Lower leg skin (tissue), 4 donors: Measurements from ENCODE around the gene DGCR2. TPM values are rescaled to one million over a fixed set of nuclear protein-coding genes. Genes with fewer than 3 reads are reported as not detected.
A peak's percentile ranks its signal among the peaks of the same experiment; 100 is the strongest.

Experiments
- DNase-seq, 2 donors: peaks; one replicate each; pipeline ENCODE4 v3.0.0-alpha.2; 2019; ENCODE audit warnings: low spot score in 2 of 2
- H3K4me3 ChIP-seq: fragments of 200-600 bp; sonication (generic); 2 replicates; pipeline ENCODE4 v1.5.1; 2017; ENCODE audit warnings: mild to moderate bottlenecking, low read depth; ENCODE audit not compliant: poor library complexity, severe bottlenecking
- POLR2A ChIP-seq, 2 donors: fragments of 450-650 bp; IDR thresholded peaks; one replicate each; pipeline ENCODE4 v1.6.1; 2016 to 2017; ENCODE audit warnings: antibody characterized with exemption in 2 of 2, mild to moderate bottlenecking in 1 of 2, moderate library complexity in 1 of 2
- WGBS, 2 donors: methylation state at CpG; one replicate each; pipeline ENCODE4 v1.1.5; 2018; 5-methylcytosine and 5-hydroxymethylcytosine counted together
- intact Hi-C: fragments of 100-400 bp; cut with DNase I; formaldehyde crosslinking; loops from one replicate; pipeline ENCODE4 v1.15.0; 2023; ENCODE audit warnings: low total_unique reads
- total RNA-seq, 4 donors: library from RNA; depleted of rRNA; stranded (reverse); fragments of >200 nt; gene quantifications; one replicate each; pipeline ENCODE4 v1.1.0, GENCODE V29; 2016
- TF ChIP-seq, protein P1 (sequence below), 3 donors: fragments of 450-650 bp; IDR thresholded peaks; one replicate each; pipeline ENCODE4 v1.5.1; 2016; ENCODE audit warnings: antibody characterized with exemption in 3 of 3, mild to moderate bottlenecking in 3 of 3, moderate library complexity in 2 of 3

Gene DGCR2
- total RNA-seq, 4 donors from 2014 or later = 88.7 to 142 (median 141) TPM

DNA sequence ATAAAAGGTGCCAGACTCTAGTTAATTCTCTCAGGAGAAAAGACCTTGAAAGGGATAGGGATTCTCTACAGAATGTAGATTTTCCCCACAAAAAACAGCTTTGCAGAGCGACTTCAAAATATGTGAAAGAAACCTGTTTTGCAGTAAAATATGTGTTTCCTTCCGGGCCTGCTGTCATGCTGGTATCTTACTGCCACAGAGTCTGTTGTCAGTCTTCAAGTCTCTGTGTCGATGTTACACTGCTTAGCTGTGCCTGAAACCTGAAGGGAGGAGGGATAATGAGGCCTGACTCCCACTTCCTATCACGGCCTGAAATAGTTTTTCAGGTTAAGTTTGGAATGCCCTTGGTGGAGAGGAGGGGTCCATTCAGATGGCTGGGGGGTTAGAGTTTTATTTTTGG lies 1.7 kb upstream of the DGCR2 start:
- no peak for TF ChIP-seq POLR2A (IDR thresholded peaks at IDR 0.05)
- TF ChIP-seq, protein P1, sequence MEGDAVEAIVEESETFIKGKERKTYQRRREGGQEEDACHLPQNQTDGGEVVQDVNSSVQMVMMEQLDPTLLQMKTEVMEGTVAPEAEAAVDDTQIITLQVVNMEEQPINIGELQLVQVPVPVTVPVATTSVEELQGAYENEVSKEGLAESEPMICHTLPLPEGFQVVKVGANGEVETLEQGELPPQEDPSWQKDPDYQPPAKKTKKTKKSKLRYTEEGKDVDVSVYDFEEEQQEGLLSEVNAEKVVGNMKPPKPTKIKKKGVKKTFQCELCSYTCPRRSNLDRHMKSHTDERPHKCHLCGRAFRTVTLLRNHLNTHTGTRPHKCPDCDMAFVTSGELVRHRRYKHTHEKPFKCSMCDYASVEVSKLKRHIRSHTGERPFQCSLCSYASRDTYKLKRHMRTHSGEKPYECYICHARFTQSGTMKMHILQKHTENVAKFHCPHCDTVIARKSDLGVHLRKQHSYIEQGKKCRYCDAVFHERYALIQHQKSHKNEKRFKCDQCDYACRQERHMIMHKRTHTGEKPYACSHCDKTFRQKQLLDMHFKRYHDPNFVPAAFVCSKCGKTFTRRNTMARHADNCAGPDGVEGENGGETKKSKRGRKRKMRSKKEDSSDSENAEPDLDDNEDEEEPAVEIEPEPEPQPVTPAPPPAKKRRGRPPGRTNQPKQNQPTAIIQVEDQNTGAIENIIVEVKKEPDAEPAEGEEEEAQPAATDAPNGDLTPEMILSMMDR (IDR thresholded peaks at IDR 0.05) = no peak
- 87 to 94% methylated on average over 4 of the region's 4 CpGs for WGBS, 2 donors
- no peak for DNase-seq
- no peak overlapping the region for H3K4me3 ChIP-seq
- intact Hi-C loops = no loop called here

DNA sequence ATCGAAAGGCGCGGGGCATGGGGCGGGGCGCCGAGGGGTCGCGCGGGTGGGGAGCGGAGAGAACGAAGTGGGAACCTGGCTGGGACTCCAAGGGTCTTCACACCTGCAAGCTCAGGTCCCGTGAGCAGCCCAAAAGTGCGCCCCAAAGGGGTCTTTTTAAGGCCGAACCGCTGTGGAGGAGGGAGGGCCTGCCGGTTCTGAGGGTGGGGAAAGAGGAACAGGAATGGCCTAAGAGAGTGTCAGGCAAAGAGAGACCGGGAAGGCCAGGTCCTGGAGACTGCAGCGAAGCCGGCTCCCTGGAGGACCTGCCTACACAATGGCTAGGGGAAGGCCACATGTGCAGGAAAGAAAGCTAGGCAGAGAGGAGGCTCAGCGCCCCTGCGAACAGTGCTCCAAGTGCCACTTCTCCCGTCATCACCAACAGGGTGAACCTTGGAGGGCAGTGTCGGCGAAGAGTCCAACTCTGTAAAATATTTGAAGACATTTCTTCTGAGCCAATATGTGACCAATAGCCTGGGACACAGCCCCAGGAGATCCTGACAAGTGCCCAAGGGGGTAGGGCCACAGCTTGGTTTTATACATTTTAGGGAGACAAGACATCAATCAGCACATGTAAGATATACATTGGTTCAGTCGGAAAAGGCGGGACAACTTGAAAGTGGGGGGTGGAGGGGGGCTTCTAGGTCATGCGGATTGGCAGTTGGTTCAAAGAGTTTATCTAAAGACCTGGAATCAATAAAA lies 710 bp upstream of the DGCR2 start:
- peak overlapping the region; percentile 25 for H3K4me3 ChIP-seq
- no peak for TF ChIP-seq POLR2A (IDR thresholded peaks at IDR 0.05)
- TF ChIP-seq, protein P1 (IDR thresholded peaks at IDR 0.05) = no peak
- 23 to 24% methylated on average over 27 of the region's 27 CpGs for WGBS, 2 donors
- DNase-seq = no peak
- intact Hi-C loops = no loop called here

DNA sequence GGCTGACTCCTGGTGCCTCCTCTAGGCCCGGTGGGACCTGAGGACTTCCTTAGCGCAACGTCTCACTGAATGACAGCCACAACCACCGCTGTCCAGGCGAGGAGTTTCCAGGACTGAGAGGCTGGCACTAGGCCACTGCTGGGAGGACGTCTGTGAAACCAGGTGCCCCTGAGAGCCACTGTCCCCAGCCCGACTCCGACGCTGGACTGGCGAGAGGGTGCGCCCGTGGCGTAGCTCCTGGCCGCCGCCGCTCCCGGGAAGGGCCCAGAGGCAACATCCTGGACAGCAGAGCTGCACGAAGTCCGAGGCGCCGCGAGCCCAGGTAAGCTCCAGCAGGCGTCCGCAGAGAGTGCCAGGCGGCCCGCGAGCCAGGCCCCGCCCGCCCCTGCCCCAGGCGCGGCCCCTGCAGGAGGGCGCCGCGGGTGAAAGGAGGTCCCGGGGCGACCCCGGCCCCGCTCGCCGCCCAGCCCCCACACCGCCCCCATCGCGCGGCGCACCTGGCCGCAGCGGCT lies 525 bp downstream of the DGCR2 start:
- intact Hi-C loops = no loop called here
- 0% methylated on average over 5 to 8 of the region's 47 CpGs for WGBS, 2 donors
- peak; percentile 32 to 90 for DNase-seq
- peak overlapping the region; percentile 99 for H3K4me3 ChIP-seq
- TF ChIP-seq POLR2A (IDR thresholded peaks at IDR 0.05) = no peak
- TF ChIP-seq, protein P1 (IDR thresholded peaks at IDR 0.05) = no peak

DNA sequence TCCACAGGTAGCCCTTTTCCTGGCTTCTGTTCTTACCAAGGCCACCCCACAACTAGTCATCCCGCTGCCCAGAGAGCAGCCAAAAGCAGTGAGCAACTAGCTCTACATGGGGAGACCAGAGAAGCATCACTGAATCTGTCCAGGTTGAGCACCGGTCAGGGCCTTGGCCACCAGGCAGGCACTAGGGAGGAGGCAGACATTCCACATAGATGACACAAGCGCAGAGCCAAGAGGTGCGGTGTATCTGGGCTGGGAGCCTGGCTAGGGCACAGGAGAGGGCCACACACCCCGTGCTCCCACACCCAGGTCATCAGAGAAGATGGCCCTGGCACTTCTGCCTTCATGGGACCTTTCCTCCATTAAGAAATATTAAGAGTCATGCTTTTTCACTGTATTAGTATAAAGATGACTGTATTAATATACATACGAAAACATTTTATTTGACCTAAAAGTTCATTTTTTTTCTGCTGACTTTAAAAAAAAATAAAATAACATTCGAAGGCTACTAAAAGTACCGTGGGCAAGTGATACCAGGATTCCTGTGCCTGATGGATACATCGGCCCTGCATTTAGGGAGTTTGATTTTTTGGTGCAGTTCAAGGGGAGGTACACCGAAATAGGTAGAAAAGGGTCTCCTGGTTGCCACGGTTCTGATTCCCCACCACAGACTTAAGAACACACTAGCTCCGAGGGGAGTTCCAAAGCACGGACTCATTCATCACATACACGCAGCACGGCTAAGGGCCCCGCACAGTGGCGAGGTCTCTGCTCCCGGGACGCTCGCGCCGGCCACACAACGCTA lies 1.2 kb downstream of the DGCR2 start:
- intact Hi-C loops = no loop called here
- DNase-seq = no peak
- TF ChIP-seq, protein P1 (IDR thresholded peaks at IDR 0.05) = no peak
- TF ChIP-seq POLR2A (IDR thresholded peaks at IDR 0.05) = no peak
- peak overlapping the region; percentile 99 for H3K4me3 ChIP-seq
- 15 to 19% methylated on average over 15 to 23 of the region's 23 CpGs for WGBS, 2 donors

DNA sequence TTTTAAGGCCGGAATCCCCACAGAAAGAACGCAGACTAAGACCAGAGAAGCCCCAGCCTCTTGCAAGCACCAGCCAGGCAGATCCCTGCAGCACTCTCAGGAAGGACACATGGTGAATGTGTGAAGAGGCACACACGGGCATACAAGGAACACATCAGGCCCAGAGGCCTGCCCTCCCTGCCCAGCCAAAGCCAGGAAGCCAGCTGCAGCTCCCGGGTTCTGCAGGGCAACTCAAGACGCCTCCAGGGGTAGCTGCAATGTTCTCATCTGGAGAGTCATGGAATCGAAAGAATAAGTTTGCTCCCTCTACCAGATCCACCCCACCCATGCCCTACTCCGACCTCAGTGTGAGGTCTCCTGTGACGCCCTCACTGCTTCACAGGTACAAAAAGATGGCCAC lies 2.3 kb downstream of the DGCR2 start:
- H3K4me3 ChIP-seq = no peak overlapping the region
- TF ChIP-seq POLR2A (IDR thresholded peaks at IDR 0.05) = no peak
- TF ChIP-seq, protein P1 (IDR thresholded peaks at IDR 0.05) = no peak
- intact Hi-C loops = no loop called here
- no peak for DNase-seq
- 59 to 74% methylated on average over 8 of the region's 8 CpGs for WGBS, 2 donors
